ENCODE results near the gene TBRG4. TPM values are rescaled to one million over a fixed set of nuclear protein-coding genes. Genes with fewer than 3 reads are reported as not detected.

The TBRG4 gene
- polyA plus RNA-seq, 3 donors: 32.7 to 42.2 (median 38.4) TPM

GRCh38 chr7:45055016-45055415, 56.5 kb downstream of the TBRG4 start:
- no peak for TF ChIP-seq CTCF (IDR thresholded peaks at IDR 0.05)
- WGBS (ENCODE audit: insufficient coverage): 100% methylated on average over 1 of the region's 5 CpGs
- Mint-ChIP-seq H3K4me1 (peaks cover 25% of the 10 kb centered on the region), H3K27me3 (ENCODE audit: low read depth in 3 of 3) (no peaks in the 10 kb centered on the region), H3K27ac (peak overlapping the region in 1 of 7 donors; percentile 32), H3K36me3 (peaks cover 44 to 73% of the 10 kb centered on the region in 2 donors), H3K9me3 (no peaks in the 10 kb centered on the region), H3K4me3 (no peak overlapping the region)
- H4K20me1 ChIP-seq (ENCODE audit: insufficient read depth, low read length): peaks cover 99% of the 10 kb centered on the region
- no peak overlapping the region for H3K4me3 ChIP-seq (replicated peaks in 1 of 3; ENCODE audit: low read depth in 2 of 3, low read length in 3 of 3)
- no peak overlapping the region for H3K9ac ChIP-seq (ENCODE audit: insufficient read depth, low read length, poor library complexity, severe bottlenecking)
- H3K9me3 ChIP-seq (replicated peaks in 1 of 2; ENCODE audit: control insufficient read depth in 1 of 2, insufficient read depth in 1 of 2, low read length in 2 of 2): no peaks in the 10 kb centered on the region
- H3K79me2 ChIP-seq (ENCODE audit: insufficient read depth, low read length): peaks cover 89% of the 10 kb centered on the region
- DNase-seq: no peak
- no peaks in the 10 kb centered on the region for H3K27me3 ChIP-seq (ENCODE audit: control insufficient read depth in 2 of 2, insufficient read depth in 2 of 2, low read length in 2 of 2)
- H3K27ac ChIP-seq (ENCODE audit: low read depth in 1 of 2, low read length in 2 of 2): peak overlapping the region in 1 of 2 donors; percentile 57
- H3K4me1 ChIP-seq (ENCODE audit: control insufficient read depth in 1 of 2, insufficient read depth in 2 of 2, low read length in 2 of 2): peaks cover 0 to 3% of the 10 kb centered on the region in 2 donors
- no peak overlapping the region for H3K4me2 ChIP-seq (replicated peaks; ENCODE audit: extremely low read depth, low read length, poor library complexity, severe bottlenecking)
- H3K36me3 ChIP-seq (replicated peaks in 1 of 2; ENCODE audit: control insufficient read depth in 1 of 2, insufficient read depth in 2 of 2, low read length in 2 of 2): peaks cover 30 to 46% of the 10 kb centered on the region in 2 donors
- intact Hi-C loops (cut with micrococcal nuclease): no loop called here
- H2AFZ ChIP-seq (ENCODE audit: insufficient read depth, low read depth, low read length, poor library complexity, severe bottlenecking): no peak overlapping the region

GRCh38 chr7:45054442-45054841, 57.1 kb downstream of the TBRG4 start:
- H3K4me1 ChIP-seq (ENCODE audit: control insufficient read depth in 1 of 2, insufficient read depth in 2 of 2, low read length in 2 of 2): peaks cover 0 to 3% of the 10 kb centered on the region in 2 donors
- intact Hi-C loops (cut with micrococcal nuclease): no loop called here
- no peaks in the 10 kb centered on the region for H3K9me3 Mint-ChIP-seq
- 100% methylated on average over 1 of the region's 3 CpGs for whole genome bisulfite sequencing (ENCODE audit: insufficient coverage)
- H4K20me1 ChIP-seq (ENCODE audit: insufficient read depth, low read length): peaks cover 99% of the 10 kb centered on the region
- no peak overlapping the region for H3K4me2 ChIP-seq (replicated peaks; ENCODE audit: extremely low read depth, low read length, poor library complexity, severe bottlenecking)
- H3K27ac ChIP-seq (ENCODE audit: low read depth in 1 of 2, low read length in 2 of 2): peak overlapping the region in 1 of 2 donors; percentile 57
- H3K9ac ChIP-seq (ENCODE audit: insufficient read depth, low read length, poor library complexity, severe bottlenecking): no peak overlapping the region
- peaks cover 85% of the 10 kb centered on the region for H3K79me2 ChIP-seq (ENCODE audit: insufficient read depth, low read length)
- H3K36me3 Mint-ChIP-seq: peaks cover 43 to 73% of the 10 kb centered on the region in 2 donors
- H3K4me3 ChIP-seq (replicated peaks in 1 of 3; ENCODE audit: low read depth in 2 of 3, low read length in 3 of 3): no peak overlapping the region
- peaks cover 35 to 52% of the 10 kb centered on the region in 2 donors for H3K36me3 ChIP-seq (replicated peaks in 1 of 2; ENCODE audit: control insufficient read depth in 1 of 2, insufficient read depth in 2 of 2, low read length in 2 of 2)
- no peak overlapping the region for H2AFZ ChIP-seq (ENCODE audit: insufficient read depth, low read depth, low read length, poor library complexity, severe bottlenecking)
- H3K27me3 Mint-ChIP-seq (ENCODE audit: low read depth in 3 of 3): no peaks in the 10 kb centered on the region
- no peaks in the 10 kb centered on the region for H3K27me3 ChIP-seq (ENCODE audit: control insufficient read depth in 2 of 2, insufficient read depth in 2 of 2, low read length in 2 of 2)
- H3K9me3 ChIP-seq (replicated peaks in 1 of 2; ENCODE audit: control insufficient read depth in 1 of 2, insufficient read depth in 1 of 2, low read length in 2 of 2): no peaks in the 10 kb centered on the region
- DNase-seq: no peak
- peaks cover 25% of the 10 kb centered on the region for H3K4me1 Mint-ChIP-seq
- H3K4me3 Mint-ChIP-seq: no peak overlapping the region
- TF ChIP-seq CTCF (IDR thresholded peaks at IDR 0.05): no peak
- H3K27ac Mint-ChIP-seq: peak overlapping the region in 3 of 7 donors; percentile 68 to 85 (median 85)
